ENCODE measurements around the gene PTPRM. TPM values are rescaled to one million over a fixed set of nuclear protein-coding genes. Genes with fewer than 3 reads are reported as not detected.

Gene PTPRM
- total and polyA plus RNA-seq, 2 of the 8 experiments (the other 6 are each of a cell fraction or from before 2014, with no cell fraction given): 4.1 to 7.0 TPM

GRCh38 chr18:7626175-7626921 lies 59.2 kb downstream of the PTPRM start:
- Histone ChIP-seq H3K36me3 (ENCODE audit: control insufficient read depth in 2 of 4, insufficient read depth in 4 of 4, low read length in 3 of 4) (no peaks in the 10 kb centered on the region), H4K5ac (ENCODE audit: insufficient read length, low read depth, low read length) (no peak overlapping the region), H2BK12ac (ENCODE audit: low read depth, low read length) (no peak overlapping the region), H3K79me2 (ENCODE audit: control insufficient read depth in 1 of 2, insufficient read depth in 2 of 2, low read length in 2 of 2) (no peaks in the 10 kb centered on the region), H3K4me2 (ENCODE audit: insufficient read depth in 1 of 2, low read depth in 2 of 2, low read length in 2 of 2) (no peak overlapping the region), H4K8ac (ENCODE audit: extremely low read depth, insufficient read depth, low read length) (no peak overlapping the region), H4K91ac (replicated peaks; ENCODE audit: insufficient read length, low read length) (no peak overlapping the region), H3K9ac (replicated peaks in 1 of 4; ENCODE audit: extremely low read depth in 1 of 4, low read depth in 3 of 4, low read length in 3 of 4) (no peak overlapping the region), H3K23me2 (ENCODE audit: low read depth, low read length) (no peaks in the 10 kb centered on the region), H2BK20ac (ENCODE audit: low read length) (no peak overlapping the region), H2BK120ac (replicated peaks; ENCODE audit: low read depth, low read length) (no peak overlapping the region), H2AK5ac (ENCODE audit: low read depth, low read length) (no peak overlapping the region), H3K56ac (replicated peaks; ENCODE audit: insufficient read length, low read depth, low read length) (no peak overlapping the region), H3K14ac (ENCODE audit: insufficient read length) (no peak overlapping the region), H4K20me1 (replicated peaks in 1 of 2; ENCODE audit: control insufficient read depth in 1 of 2, insufficient read depth in 2 of 2, low read length in 2 of 2) (no peaks in the 10 kb centered on the region), H3K4me3 (ENCODE audit: extremely low read depth in 1 of 4, insufficient read depth in 2 of 4, low read depth in 3 of 4, low read length in 4 of 4) (no peak overlapping the region), H3K79me1 (ENCODE audit: low read depth, low read length) (no peaks in the 10 kb centered on the region), H3K27ac (ENCODE audit: low read depth, low read length) (no peak overlapping the region), H3K18ac (ENCODE audit: extremely low read depth, low read length) (no peak overlapping the region), H2BK5ac (ENCODE audit: low read depth, low read length) (no peak overlapping the region), H3K4me1 (replicated peaks in 1 of 4; ENCODE audit: control insufficient read depth in 3 of 4, insufficient read depth in 4 of 4, low read length in 3 of 4) (no peaks in the 10 kb centered on the region), H3K27me3 (replicated peaks in 1 of 4; ENCODE audit: control insufficient read depth in 3 of 4, extremely low read depth in 1 of 4, insufficient read depth in 3 of 4, low read length in 3 of 4) (no peaks in the 10 kb centered on the region), H2BK15ac (ENCODE audit: low read length) (no peak overlapping the region), H3K9me3 (ENCODE audit: insufficient read depth in 2 of 2, low read depth in 1 of 2, low read length in 1 of 2) (no peaks in the 10 kb centered on the region), H3K4ac (replicated peaks; ENCODE audit: insufficient read length, low read depth, low read length) (no peak overlapping the region), H3K23ac (ENCODE audit: insufficient read length) (no peak overlapping the region), H2AFZ (ENCODE audit: low read length) (no peak overlapping the region)
- no peak for FAIRE-seq
- CTCF ChIA-PET (ENCODE audit: partially characterized antibody): interaction anchor here (0.6 to 1.7 kb wide), 6 partner anchors 27 to 430 kb away, joined by 3 to 4 read pairs (median 3); no protein-coding TSS in a partner anchor
- DNase-seq (ENCODE audit: low read depth in 1 of 2, low spot score in 2 of 2): no peak
- POLR2A ChIA-PET (ENCODE audit: partially characterized antibody): no interaction called here
- 90% methylated on average over 4 of the region's 4 CpGs; no CpG with 5 or more reads in 1 of the 2 experiments for WGBS, 2 experiments (ENCODE audit: extremely low coverage in 1 of 2, insufficient coverage in 1 of 2, insufficient read length in 1 of 2, insufficient replicate concordance in 2 of 2, low coverage in 1 of 2, low lambda C conversion rate in 2 of 2, missing lambda C conversion rate in 1 of 2)
- TF ChIP-seq JUN (IDR thresholded peaks at IDR 0.05; ENCODE audit: low read depth, low read length): no peak
- TF ChIP-seq FOSL1 (IDR thresholded peaks at IDR 0.05; ENCODE audit: insufficient read depth, low read depth, low read length): no peak
- no peak for TF ChIP-seq GTF2F1 (IDR thresholded peaks at IDR 0.05; ENCODE audit: borderline replicate concordance, low read depth, low read length)
- TF ChIP-seq YY1 (IDR thresholded peaks at IDR 0.05; ENCODE audit: low read depth, low read length): no peak
- TF ChIP-seq SP4 (IDR thresholded peaks at IDR 0.05; ENCODE audit: low read length): no peak
- no peak for TF ChIP-seq E2F6 (IDR thresholded peaks at IDR 0.05)
- TF ChIP-seq CREB1 (IDR thresholded peaks at IDR 0.05): no peak
- no peak for TF ChIP-seq KDM1A (IDR thresholded peaks at IDR 0.05; ENCODE audit: borderline replicate concordance, low read length)
- no peak for TF ChIP-seq RXRA (IDR thresholded peaks at IDR 0.05; ENCODE audit: insufficient read depth, low read depth, low read length)
- TF ChIP-seq SAP30 (IDR thresholded peaks at IDR 0.05; ENCODE audit: insufficient read depth, insufficient replicate concordance, low read length): no peak
- no peak for TF ChIP-seq POU5F1 (IDR thresholded peaks at IDR 0.05; ENCODE audit: low read depth, low read length)
- TF ChIP-seq CBX8 (IDR thresholded peaks at IDR 0.05; ENCODE audit: borderline replicate concordance, low read depth, low read length): no peak
